HG02798 (cell line): Measurements from ENCODE around the gene RHBDF1.
A peak's percentile ranks its signal among the peaks of the same experiment; 100 is the strongest.

Experiments
- ATAC-seq: cut with Tn5 transposase; IDR thresholded peaks from one replicate; pipeline ENCODE4 v1.9.1; 2021; ENCODE audit warnings: mild to moderate bottlenecking; ENCODE audit not compliant: unreplicated experiment, poor library complexity

Gene RHBDF1

GRCh38 chr16:94918-95265 lies 22.5 kb upstream of the RHBDF1 start:
- ATAC-seq, result no peak

GRCh38 chr16:92431-93339 lies 20.3 kb upstream of the RHBDF1 start:
- no peak for ATAC-seq

- ATAC-seq, result no peak
These were observed 19.1 kb upstream of the RHBDF1 start for GRCh38 chr16:91484-91883.

- ATAC-seq, result no peak
These were observed 17.2 kb upstream of the RHBDF1 start for GRCh38 chr16:89391-90302.

- no peak for ATAC-seq
These were observed 16.2 kb upstream of the RHBDF1 start for GRCh38 chr16:88613-89012.

- ATAC-seq, result no peak
These were observed 14.1 kb upstream of the RHBDF1 start for GRCh38 chr16:86483-86952.

GRCh38 chr16:85865-86264 lies 13.4 kb upstream of the RHBDF1 start:
- no peak for ATAC-seq

GRCh38 chr16:85407-85782 lies 13.0 kb upstream of the RHBDF1 start:
- no peak for ATAC-seq

GRCh38 chr16:84718-85406 lies 12.4 kb upstream of the RHBDF1 start:
- ATAC-seq, result no peak

- no peak for ATAC-seq
These were observed 11.6 kb upstream of the RHBDF1 start for GRCh38 chr16:83781-84615.

- ATAC-seq, result no peak
These were observed 10.7 kb upstream of the RHBDF1 start for GRCh38 chr16:83060-83603.

GRCh38 chr16:79151-80054 lies 7.0 kb upstream of the RHBDF1 start:
- ATAC-seq, result no peak

- peak; percentile 14 for ATAC-seq
These were observed 6.2 kb upstream of the RHBDF1 start for GRCh38 chr16:78444-79150.

GRCh38 chr16:77807-78443 lies 5.5 kb upstream of the RHBDF1 start, which contains the start of gene MPG:
Gene MPG (plus strand): TSS chr16:78225. CDS start chr16:78310, 85 bp downstream.
- ATAC-seq, result peak; percentile 80

GRCh38 chr16:77273-77806 lies 4.9 kb upstream of the RHBDF1 start:
- peak; percentile 26 for ATAC-seq

GRCh38 chr16:76535-77272 lies 4.3 kb upstream of the RHBDF1 start:
- ATAC-seq, result no peak
